ENCODE data around the gene DDIT3. TPM values are rescaled to one million over a fixed set of nuclear protein-coding genes. Genes with fewer than 3 reads are reported as not detected.

The DDIT3 gene
- polyA plus RNA-seq, 1 donor from 2014 or later: 24.0 TPM

DNA sequence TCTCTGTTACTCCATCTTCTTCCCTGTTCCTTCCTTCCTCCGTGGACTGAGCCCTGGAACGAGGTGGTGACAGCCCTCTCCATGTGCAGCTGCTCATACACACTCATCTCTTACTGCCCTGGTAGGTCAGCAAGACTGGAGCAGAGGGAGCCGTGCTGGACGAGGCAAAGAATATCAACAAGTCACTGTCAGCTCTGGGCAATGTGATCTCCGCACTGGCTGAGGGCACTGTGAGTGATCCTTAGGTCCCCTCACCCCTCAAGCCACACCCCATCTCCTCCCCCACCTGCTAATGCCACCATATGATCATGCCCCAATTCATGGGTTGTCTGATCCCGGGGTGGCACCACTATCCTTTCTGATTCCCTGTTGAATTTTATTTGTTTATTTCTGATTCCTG, 48.5 kb upstream of the DDIT3 start:
- no peaks in the 10 kb centered on the region for H3K9me2 ChIP-seq (ENCODE audit: insufficient read depth, low read length)
- H3K36me3 ChIP-seq (ENCODE audit: insufficient read depth, low read length): peaks cover 16% of the 10 kb centered on the region
- no peak overlapping the region for H2AFZ ChIP-seq (ENCODE audit: low read depth, low read length)

DNA sequence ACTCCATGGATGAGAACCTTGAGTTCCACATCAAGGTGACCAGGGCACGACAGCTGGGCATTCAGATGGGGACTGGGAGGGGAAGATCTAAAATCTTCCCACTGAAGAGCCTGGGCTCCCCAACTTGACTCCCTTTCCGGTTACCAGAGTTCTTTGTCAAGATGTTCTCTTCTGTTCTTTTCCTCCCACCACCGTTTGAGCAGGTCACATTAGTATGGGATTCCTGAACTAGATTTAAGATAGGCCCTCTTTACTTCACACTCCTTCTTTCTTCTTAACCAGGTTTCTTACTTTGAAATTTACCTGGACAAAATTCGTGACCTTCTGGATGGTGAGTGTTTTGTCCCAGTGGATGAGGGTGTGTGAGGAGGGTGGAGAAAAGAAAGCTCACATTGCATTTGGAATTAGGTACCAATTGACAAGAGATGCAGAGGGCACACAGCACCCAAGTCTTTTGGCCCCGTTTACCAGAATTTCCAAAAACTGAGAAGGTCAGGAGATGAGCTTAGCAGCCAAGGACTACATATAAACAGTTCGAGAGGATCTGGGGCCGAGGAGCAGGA, 43.9 kb upstream of the DDIT3 start:
- H4K20me1 ChIP-seq (ENCODE audit: insufficient read depth): no peaks in the 10 kb centered on the region
- H3K36me3 ChIP-seq (ENCODE audit: insufficient read depth, low read length): peaks cover 7% of the 10 kb centered on the region
- no peaks in the 10 kb centered on the region for H3K9me2 ChIP-seq (ENCODE audit: insufficient read depth, low read length)
- no peaks in the 10 kb centered on the region for H3F3A ChIP-seq (ENCODE audit: insufficient read depth, low read length, poor library complexity, severe bottlenecking)
- no peak overlapping the region for H2AFZ ChIP-seq (ENCODE audit: low read depth, low read length)
- no peak for TF ChIP-seq MXI1 (conservative IDR thresholded peaks at IDR 0.05; ENCODE audit: poor library complexity, severe bottlenecking)
- TF ChIP-seq EZH2 (IDR thresholded peaks at IDR 0.05; ENCODE audit: borderline replicate concordance, insufficient read depth, low read length, poor library complexity, severe bottlenecking): no peak
- TF ChIP-seq, protein P1, sequence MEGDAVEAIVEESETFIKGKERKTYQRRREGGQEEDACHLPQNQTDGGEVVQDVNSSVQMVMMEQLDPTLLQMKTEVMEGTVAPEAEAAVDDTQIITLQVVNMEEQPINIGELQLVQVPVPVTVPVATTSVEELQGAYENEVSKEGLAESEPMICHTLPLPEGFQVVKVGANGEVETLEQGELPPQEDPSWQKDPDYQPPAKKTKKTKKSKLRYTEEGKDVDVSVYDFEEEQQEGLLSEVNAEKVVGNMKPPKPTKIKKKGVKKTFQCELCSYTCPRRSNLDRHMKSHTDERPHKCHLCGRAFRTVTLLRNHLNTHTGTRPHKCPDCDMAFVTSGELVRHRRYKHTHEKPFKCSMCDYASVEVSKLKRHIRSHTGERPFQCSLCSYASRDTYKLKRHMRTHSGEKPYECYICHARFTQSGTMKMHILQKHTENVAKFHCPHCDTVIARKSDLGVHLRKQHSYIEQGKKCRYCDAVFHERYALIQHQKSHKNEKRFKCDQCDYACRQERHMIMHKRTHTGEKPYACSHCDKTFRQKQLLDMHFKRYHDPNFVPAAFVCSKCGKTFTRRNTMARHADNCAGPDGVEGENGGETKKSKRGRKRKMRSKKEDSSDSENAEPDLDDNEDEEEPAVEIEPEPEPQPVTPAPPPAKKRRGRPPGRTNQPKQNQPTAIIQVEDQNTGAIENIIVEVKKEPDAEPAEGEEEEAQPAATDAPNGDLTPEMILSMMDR (IDR thresholded peaks at IDR 0.05; ENCODE audit: poor library complexity, severe bottlenecking): no peak
- TF ChIP-seq POLR2AphosphoS5 (IDR thresholded peaks at IDR 0.05): no peak
- no peak for TF ChIP-seq RAD21 (conservative IDR thresholded peaks at IDR 0.05)
- TF ChIP-seq EP300 (conservative IDR thresholded peaks at IDR 0.05; ENCODE audit: poor library complexity, severe bottlenecking): no peak
- TF ChIP-seq, protein P2, sequence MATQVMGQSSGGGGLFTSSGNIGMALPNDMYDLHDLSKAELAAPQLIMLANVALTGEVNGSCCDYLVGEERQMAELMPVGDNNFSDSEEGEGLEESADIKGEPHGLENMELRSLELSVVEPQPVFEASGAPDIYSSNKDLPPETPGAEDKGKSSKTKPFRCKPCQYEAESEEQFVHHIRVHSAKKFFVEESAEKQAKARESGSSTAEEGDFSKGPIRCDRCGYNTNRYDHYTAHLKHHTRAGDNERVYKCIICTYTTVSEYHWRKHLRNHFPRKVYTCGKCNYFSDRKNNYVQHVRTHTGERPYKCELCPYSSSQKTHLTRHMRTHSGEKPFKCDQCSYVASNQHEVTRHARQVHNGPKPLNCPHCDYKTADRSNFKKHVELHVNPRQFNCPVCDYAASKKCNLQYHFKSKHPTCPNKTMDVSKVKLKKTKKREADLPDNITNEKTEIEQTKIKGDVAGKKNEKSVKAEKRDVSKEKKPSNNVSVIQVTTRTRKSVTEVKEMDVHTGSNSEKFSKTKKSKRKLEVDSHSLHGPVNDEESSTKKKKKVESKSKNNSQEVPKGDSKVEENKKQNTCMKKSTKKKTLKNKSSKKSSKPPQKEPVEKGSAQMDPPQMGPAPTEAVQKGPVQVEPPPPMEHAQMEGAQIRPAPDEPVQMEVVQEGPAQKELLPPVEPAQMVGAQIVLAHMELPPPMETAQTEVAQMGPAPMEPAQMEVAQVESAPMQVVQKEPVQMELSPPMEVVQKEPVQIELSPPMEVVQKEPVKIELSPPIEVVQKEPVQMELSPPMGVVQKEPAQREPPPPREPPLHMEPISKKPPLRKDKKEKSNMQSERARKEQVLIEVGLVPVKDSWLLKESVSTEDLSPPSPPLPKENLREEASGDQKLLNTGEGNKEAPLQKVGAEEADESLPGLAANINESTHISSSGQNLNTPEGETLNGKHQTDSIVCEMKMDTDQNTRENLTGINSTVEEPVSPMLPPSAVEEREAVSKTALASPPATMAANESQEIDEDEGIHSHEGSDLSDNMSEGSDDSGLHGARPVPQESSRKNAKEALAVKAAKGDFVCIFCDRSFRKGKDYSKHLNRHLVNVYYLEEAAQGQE (IDR thresholded peaks at IDR 0.05; ENCODE audit: borderline replicate concordance): no peak
- TF ChIP-seq SMC3 (conservative IDR thresholded peaks at IDR 0.05; ENCODE audit: poor library complexity): no peak
- TF ChIP-seq TAF1 (IDR thresholded peaks at IDR 0.05; ENCODE audit: low read depth): no peak
- peaks cover 16% of the 10 kb centered on the region for H3K79me2 ChIP-seq (replicated peaks; ENCODE audit: insufficient read depth, low read length)
- H3K27me3 ChIP-seq (ENCODE audit: insufficient read depth, low read depth, low read length): no peaks in the 10 kb centered on the region
- H3K27ac ChIP-seq (ENCODE audit: low read length): no peak overlapping the region
- H3K9me3 ChIP-seq (ENCODE audit: low read length): no peaks in the 10 kb centered on the region
- no peak overlapping the region for H3K4me2 ChIP-seq (ENCODE audit: low read length)
- no peak overlapping the region for H3K4me3 ChIP-seq (ENCODE audit: low read length)
- H3K9ac ChIP-seq (ENCODE audit: low read length): no peak overlapping the region

More for the DNA sequence above, 48.5 kb upstream of the DDIT3 start:
- Histone ChIP-seq H3K9ac (ENCODE audit: low read length) (no peak overlapping the region), H3K4me3 (ENCODE audit: low read length) (no peak overlapping the region), H3F3A (ENCODE audit: insufficient read depth, low read length, poor library complexity, severe bottlenecking) (no peaks in the 10 kb centered on the region), H3K79me2 (replicated peaks; ENCODE audit: insufficient read depth, low read length) (no peaks in the 10 kb centered on the region), H3K9me3 (ENCODE audit: low read length) (no peaks in the 10 kb centered on the region), H3K4me2 (ENCODE audit: low read length) (no peak overlapping the region), H4K20me1 (ENCODE audit: insufficient read depth) (no peaks in the 10 kb centered on the region), H3K27ac (ENCODE audit: low read length) (no peak overlapping the region), H3K27me3 (ENCODE audit: insufficient read depth, low read depth, low read length) (no peaks in the 10 kb centered on the region)
- TF ChIP-seq EZH2 (IDR thresholded peaks at IDR 0.05; ENCODE audit: borderline replicate concordance, insufficient read depth, low read length, poor library complexity, severe bottlenecking) (no peak), EP300 (conservative IDR thresholded peaks at IDR 0.05; ENCODE audit: poor library complexity, severe bottlenecking) (no peak), MXI1 (conservative IDR thresholded peaks at IDR 0.05; ENCODE audit: poor library complexity, severe bottlenecking) (no peak), POLR2AphosphoS5 (IDR thresholded peaks at IDR 0.05) (no peak), RAD21 (conservative IDR thresholded peaks at IDR 0.05) (no peak), SMC3 (conservative IDR thresholded peaks at IDR 0.05; ENCODE audit: poor library complexity) (no peak), TAF1 (IDR thresholded peaks at IDR 0.05; ENCODE audit: low read depth) (no peak)
- TF ChIP-seq, protein P1 (IDR thresholded peaks at IDR 0.05; ENCODE audit: poor library complexity, severe bottlenecking): no peak
- TF ChIP-seq, protein P2 (IDR thresholded peaks at IDR 0.05; ENCODE audit: borderline replicate concordance): no peak
